SU-DHL-6 (cell line): Measurements from ENCODE around the gene ZCCHC7.

Source experiments
- H2AFZ ChIP-seq: fragments of 200-600 bp; sonication (generic); 2 replicates; pipeline ENCODE4 v1.6.1; 2014; ENCODE audit warnings: low read depth, mild to moderate bottlenecking, moderate library complexity, mixed read lengths, antibody characterized with exemption, low read length; ENCODE audit not compliant: severe bottlenecking
- H3F3A ChIP-seq: fragments of 200-600 bp; shearing (Covaris generic); 2 replicates; pipeline ENCODE4 v1.6.0; 2016; ENCODE audit warnings: antibody characterized with exemption, mild to moderate bottlenecking; ENCODE audit not compliant: insufficient read depth
- H3K27ac ChIP-seq: fragments of 200-600 bp; sonication (generic); 2 replicates; pipeline ENCODE4 v1.5.1; 2016; ENCODE audit warnings: low read depth, mild to moderate bottlenecking, low read length, moderate library complexity, mixed read lengths
- H3K27me3 ChIP-seq: fragments of 200-600 bp; sonication (generic), shearing (Covaris generic); 2 replicates; pipeline ENCODE4 v1.6.0; 2014; ENCODE audit warnings: mild to moderate bottlenecking, low read length
- H3K36me3 ChIP-seq: fragments of 200-600 bp; sonication (generic); 2 replicates; pipeline ENCODE4 v1.6.1; 2014; ENCODE audit warnings: mild to moderate bottlenecking, low read length, mixed read lengths
- H3K4me2 ChIP-seq: fragments of 300-600, 200-600 bp; shearing (Covaris generic), sonication (generic); 2 replicates; pipeline ENCODE4 v1.6.0; 2014; ENCODE audit warnings: low read length, low read depth, mild to moderate bottlenecking; ENCODE audit not compliant: poor library complexity, severe bottlenecking
- H3K4me3 ChIP-seq: fragments of 200-600 bp; sonication (generic); 2 replicates; pipeline ENCODE4 v1.5.1; 2014; ENCODE audit warnings: antibody characterized with exemption, low read length, mild to moderate bottlenecking, mixed read lengths; ENCODE audit not compliant: insufficient read depth, poor library complexity, severe bottlenecking
- H3K79me2 ChIP-seq: fragments of 200-600 bp; sonication (generic); 2 replicates; pipeline ENCODE4 v1.6.1; 2014; ENCODE audit warnings: mild to moderate bottlenecking, low read length, moderate library complexity; ENCODE audit not compliant: insufficient read depth
- H3K9ac ChIP-seq: fragments of 200-600 bp; sonication (generic); 2 replicates; pipeline ENCODE4 v1.7.0; 2014; ENCODE audit warnings: mild to moderate bottlenecking, low read length
- H3K9me2 ChIP-seq: fragments of 200-600 bp; sonication (generic); replicated peaks from 2 replicates; pipeline ENCODE4 v1.6.1; 2014; ENCODE audit warnings: low read length; ENCODE audit not compliant: insufficient read depth
- H3K9me3 ChIP-seq: fragments of 200-600 bp; sonication (generic); 2 replicates; pipeline ENCODE4 v1.6.1; 2014; ENCODE audit warnings: low read length, mixed read lengths; ENCODE audit not compliant: insufficient read depth
- H4K20me1 ChIP-seq: fragments of 200-600 bp; sonication (generic); 2 replicates; pipeline ENCODE4 v1.6.1; 2014; ENCODE audit warnings: low read depth, mild to moderate bottlenecking, antibody characterized with exemption, low read length, moderate library complexity, mixed read lengths
- CTCF ChIP-seq: fragments of 200-600 bp; sonication (generic); IDR thresholded peaks from one replicate; pipeline ENCODE4 v1.5.1; 2017; ENCODE audit warnings: antibody characterized with exemption, mild to moderate bottlenecking, low read length, moderate library complexity; ENCODE audit not compliant: insufficient read depth, poor library complexity, severe bottlenecking
- EZH2phosphoT487 ChIP-seq: fragments of 200-600 bp; sonication (generic), shearing (Covaris generic); conservative IDR thresholded peaks from 2 replicates; pipeline ENCODE4 v1.6.1; 2018; ENCODE audit warnings: mild to moderate bottlenecking, antibody characterized with exemption, low read length, moderate library complexity, mixed read lengths

ZCCHC7 gene

DNA sequence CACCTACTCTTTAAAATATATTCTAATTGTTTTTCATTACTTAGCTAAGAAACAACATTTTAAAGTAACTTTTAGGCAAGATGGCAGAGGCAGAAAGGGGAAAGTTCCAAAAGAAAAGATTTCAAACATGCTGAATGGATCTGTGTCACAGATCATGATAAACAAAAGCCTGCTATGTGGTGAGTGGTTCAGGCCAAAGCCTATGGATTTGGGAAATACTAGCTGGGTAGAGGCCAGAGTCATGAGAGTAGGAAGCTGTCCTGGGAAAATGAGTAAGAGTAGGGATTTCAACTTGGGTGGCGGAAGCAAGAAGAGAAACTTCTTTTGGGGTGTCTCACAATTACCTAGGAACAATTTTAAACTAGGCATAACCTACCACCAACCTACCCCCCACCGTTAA is 233.4 kb downstream of the ZCCHC7 start:
- peaks cover 79% of the 10 kb centered on the region for H3K36me3 ChIP-seq
- peaks cover 59% of the 10 kb centered on the region for H3F3A ChIP-seq
- no peaks in the 10 kb centered on the region for H3K9me3 ChIP-seq
- no peak overlapping the region for H3K4me2 ChIP-seq
- H3K9ac ChIP-seq, result no peak overlapping the region
- peak overlapping the region; percentile 21; the same call in 1 of the 2 replicates for H3K27ac ChIP-seq
- 0 out of 2 replicates have a peak, but pooled peaks cover 5% of the 10 kb centered on the region for H3K79me2 ChIP-seq
- no peaks in the 10 kb centered on the region for H3K27me3 ChIP-seq
- no peak for TF ChIP-seq EZH2phosphoT487
- no peak for TF ChIP-seq CTCF
- no peak overlapping the region for H3K4me3 ChIP-seq
- no peaks in the 10 kb centered on the region for H3K9me2 ChIP-seq
- no peak overlapping the region for H2AFZ ChIP-seq
- H4K20me1 ChIP-seq, result no peaks in the 10 kb centered on the region

DNA sequence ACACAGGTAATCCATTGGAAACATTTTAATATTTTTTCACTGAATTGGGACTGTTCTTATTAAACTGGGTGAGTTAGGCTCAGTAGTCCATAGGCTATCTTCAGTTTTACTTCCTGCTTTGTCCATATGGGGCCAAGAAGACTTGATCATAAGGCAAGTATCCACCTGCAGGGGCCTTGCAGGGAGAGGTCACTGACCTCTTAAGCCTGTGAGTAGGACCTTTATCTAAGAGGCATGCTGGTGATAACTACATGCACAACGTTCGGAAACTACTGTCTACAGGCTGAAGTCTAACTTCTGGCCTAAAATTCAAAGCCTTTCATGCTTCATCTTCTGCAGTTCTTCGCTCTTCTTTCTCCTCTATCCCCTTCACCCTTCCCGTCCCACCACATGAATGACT is 242.1 kb downstream of the ZCCHC7 start:
- H3K27me3 ChIP-seq, result no peaks in the 10 kb centered on the region
- no peak overlapping the region for H2AFZ ChIP-seq
- no peak overlapping the region for H3K4me3 ChIP-seq
- no peak for TF ChIP-seq CTCF
- no peak for TF ChIP-seq EZH2phosphoT487
- H3K9me3 ChIP-seq, result no peaks in the 10 kb centered on the region
- H3K9ac ChIP-seq, result no peak overlapping the region
- peak overlapping the region; percentile 97 for H3K27ac ChIP-seq
- H3F3A ChIP-seq, result peaks cover 77% of the 10 kb centered on the region
- H4K20me1 ChIP-seq, result no peaks in the 10 kb centered on the region
- H3K79me2 ChIP-seq, result no peaks in the 10 kb centered on the region
- no peaks in the 10 kb centered on the region for H3K9me2 ChIP-seq
- H3K4me2 ChIP-seq, result no peak overlapping the region
- H3K36me3 ChIP-seq, result peaks cover 29% of the 10 kb centered on the region

- Histone ChIP-seq H3K9me2 (no peaks in the 10 kb centered on the region), H3K4me2 (no peak overlapping the region), H3K36me3 (peaks cover 22% of the 10 kb centered on the region), H2AFZ (no peak overlapping the region), H4K20me1 (no peaks in the 10 kb centered on the region), H3K27ac (peak overlapping the region; percentile 97), H3F3A (peaks cover 73% of the 10 kb centered on the region), H3K4me3 (no peak overlapping the region), H3K27me3 (no peaks in the 10 kb centered on the region), H3K79me2 (no peaks in the 10 kb centered on the region), H3K9ac (peak overlapping the region; percentile 3; the same call in 1 of the 2 replicates), H3K9me3 (no peaks in the 10 kb centered on the region)
- TF ChIP-seq CTCF (no peak), EZH2phosphoT487 (no peak)
These were observed 242.8 kb downstream of the ZCCHC7 start for GRCh38 chr9:37363124-37363523.
